ENCODE results near the gene RGS14. TPM values are rescaled to one million over a fixed set of nuclear protein-coding genes. Genes with fewer than 3 reads are reported as not detected.
A peak's percentile ranks its signal among the peaks of the same experiment; 100 is the strongest.

RGS14 gene
- total RNA-seq, 1 experiment from 2014 or later: 1.6 TPM

DNA sequence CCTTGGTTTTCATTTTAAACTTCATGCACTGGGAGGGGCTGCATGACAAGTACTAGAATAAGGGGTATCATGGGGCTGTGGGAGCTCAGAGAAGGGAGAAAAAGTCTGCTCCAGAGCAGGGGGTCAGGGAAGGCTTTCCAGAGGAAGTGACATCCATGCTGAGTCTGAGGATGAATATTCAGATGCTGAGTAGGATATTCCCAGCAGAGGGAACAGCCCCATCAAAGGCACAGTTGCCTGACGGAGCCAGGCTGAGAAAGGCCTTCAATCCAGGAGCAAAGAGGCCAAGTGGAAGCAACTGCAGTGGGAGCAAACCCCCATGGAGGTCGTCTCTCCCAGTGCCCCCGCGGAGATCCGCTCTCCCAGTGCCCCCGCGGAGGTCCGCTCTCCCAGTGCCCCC, 38.4 kb downstream of the RGS14 start:
- Histone ChIP-seq H3K36me3 (no peaks in the 10 kb centered on the region), H3K27me3 (replicated peaks) (peaks cover 32% of the 10 kb centered on the region), H3K9me3 (replicated peaks) (no peaks in the 10 kb centered on the region; the same call in 1 of the 2 replicates), H3K4me3 (no peak overlapping the region), H3K4me1 (replicated peaks) (no peaks in the 10 kb centered on the region), H3K27ac (no peak overlapping the region)
- no peak for DNase-seq (ENCODE audit: low read depth in 1 of 2, low spot score in 2 of 2)

DNA sequence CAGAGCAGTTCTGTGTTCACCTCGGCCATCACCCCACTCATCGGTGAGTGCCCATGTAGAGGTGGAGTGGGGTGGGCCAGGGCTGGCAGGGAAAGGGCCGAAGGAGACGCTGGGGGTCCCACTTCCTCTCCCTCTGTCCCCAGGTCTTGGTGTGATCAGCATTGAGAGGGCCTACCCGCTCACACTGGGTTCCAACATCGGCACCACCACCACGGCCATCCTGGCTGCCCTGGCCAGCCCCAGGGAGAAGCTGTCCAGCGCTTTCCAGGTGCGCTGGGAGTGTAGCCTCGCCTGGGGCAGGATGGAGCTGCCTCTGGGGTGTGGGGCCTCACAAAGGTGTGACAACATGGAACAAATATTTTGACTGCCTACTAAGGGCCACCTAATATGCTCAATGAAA, 39.1 kb downstream of the RGS14 start:
- DNase-seq (ENCODE audit: low read depth in 1 of 2, low spot score in 2 of 2): no peak
- H3K36me3 ChIP-seq: no peaks in the 10 kb centered on the region
- H3K27me3 ChIP-seq (replicated peaks): peaks cover 39% of the 10 kb centered on the region

DNA sequence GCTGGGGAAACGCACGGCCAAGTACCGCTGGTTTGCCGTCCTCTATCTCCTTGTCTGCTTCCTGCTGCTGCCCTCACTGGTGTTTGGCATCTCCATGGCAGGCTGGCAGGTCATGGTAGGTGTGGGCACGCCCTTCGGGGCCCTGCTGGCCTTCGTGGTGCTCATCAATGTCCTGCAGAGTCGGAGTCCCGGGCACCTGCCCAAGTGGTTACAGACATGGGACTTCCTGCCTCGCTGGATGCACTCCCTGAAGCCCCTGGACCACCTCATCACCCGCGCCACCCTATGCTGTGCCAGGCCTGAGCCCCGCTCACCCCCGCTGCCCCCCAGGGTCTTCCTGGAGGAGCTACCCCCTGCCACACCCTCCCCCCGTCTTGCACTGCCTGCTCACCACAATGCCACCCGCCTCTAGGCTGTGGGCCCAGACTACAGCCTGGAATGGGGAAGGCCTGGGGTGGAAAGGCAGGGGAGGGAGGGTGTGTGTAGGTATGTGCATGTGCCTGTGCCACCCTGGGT, 40.2 kb downstream of the RGS14 start:
- Histone ChIP-seq H3K27me3 (replicated peaks) (peaks cover 50% of the 10 kb centered on the region), H3K9me3 (replicated peaks) (no peaks in the 10 kb centered on the region; the same call in 1 of the 2 replicates), H3K36me3 (no peaks in the 10 kb centered on the region), H3K4me3 (no peak overlapping the region), H3K4me1 (replicated peaks) (peaks cover 9% of the 10 kb centered on the region), H3K27ac (no peak overlapping the region)
- DNase-seq (ENCODE audit: low read depth in 1 of 2, low spot score in 2 of 2): peak in 1 of 2 experiments; percentile 50

More for the DNA sequence above, 39.1 kb downstream of the RGS14 start:
- Histone ChIP-seq H3K27ac (no peak overlapping the region), H3K4me3 (no peak overlapping the region), H3K4me1 (replicated peaks) (no peaks in the 10 kb centered on the region), H3K9me3 (replicated peaks) (no peaks in the 10 kb centered on the region; the same call in 1 of the 2 replicates)

DNA sequence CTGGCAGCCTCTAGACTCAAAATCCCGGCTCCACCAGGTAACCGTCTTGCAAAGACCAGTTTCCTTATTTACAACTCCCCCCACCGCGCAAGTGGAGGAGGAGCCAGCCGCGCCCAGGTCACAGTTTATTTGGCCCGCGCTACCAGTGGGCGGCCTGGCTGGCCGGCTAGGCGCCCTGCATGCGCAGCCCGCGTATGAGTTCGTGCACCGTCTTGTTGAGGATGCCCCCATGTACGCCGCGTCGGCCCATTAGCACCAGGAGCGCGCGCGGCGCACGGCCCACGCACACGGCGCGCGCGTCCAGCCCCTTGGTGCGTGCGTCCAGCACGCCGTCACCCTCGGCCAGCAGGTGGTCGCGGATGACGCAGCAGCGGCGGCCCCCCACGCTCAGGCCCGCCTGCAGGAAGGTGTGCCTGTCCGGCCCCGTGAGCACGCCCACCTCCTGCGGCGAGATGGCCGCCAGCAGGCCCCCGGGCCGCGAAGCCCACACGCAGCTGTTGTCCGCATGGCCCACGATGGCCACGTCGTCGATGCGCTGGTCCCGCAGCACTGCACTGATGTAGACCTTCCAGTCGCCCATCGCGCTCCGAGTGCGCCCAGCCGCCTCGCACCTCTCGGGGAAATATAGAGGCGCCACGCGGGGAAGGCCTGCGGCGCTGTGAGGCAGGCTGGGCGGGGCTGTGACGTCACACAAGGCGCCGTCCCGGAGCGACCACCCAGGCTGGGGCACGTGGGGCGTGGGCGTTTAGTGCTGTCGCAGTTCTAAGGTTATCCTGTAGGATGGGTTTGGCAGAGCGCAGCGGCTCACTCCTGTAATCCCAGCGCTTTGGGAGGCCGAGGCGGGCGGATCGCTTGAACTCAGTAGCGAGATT, 42.5 kb downstream of the RGS14 start, which contains the start of gene PFN3:
TSS of gene PFN3 (minus strand) at position 665 of the 872 bp plus-strand sequence. CDS start at position 580, 85 bp downstream.
- Histone ChIP-seq H3K27ac (no peak within 1 kb of the TSS), H3K9me3 (replicated peaks) (peaks cover 2% of the 10 kb centered on the region; the same call in 1 of the 2 replicates), H3K36me3 (no peaks in the 10 kb centered on the region), H3K4me3 (no peak within 1 kb of the TSS), H3K27me3 (replicated peaks) (peaks cover 54% of the 10 kb centered on the region), H3K4me1 (replicated peaks) (peaks cover 27% of the 10 kb centered on the region)
- DNase-seq (ENCODE audit: low read depth in 1 of 2, low spot score in 2 of 2): peak in 1 of 2 experiments; percentile 64

DNA sequence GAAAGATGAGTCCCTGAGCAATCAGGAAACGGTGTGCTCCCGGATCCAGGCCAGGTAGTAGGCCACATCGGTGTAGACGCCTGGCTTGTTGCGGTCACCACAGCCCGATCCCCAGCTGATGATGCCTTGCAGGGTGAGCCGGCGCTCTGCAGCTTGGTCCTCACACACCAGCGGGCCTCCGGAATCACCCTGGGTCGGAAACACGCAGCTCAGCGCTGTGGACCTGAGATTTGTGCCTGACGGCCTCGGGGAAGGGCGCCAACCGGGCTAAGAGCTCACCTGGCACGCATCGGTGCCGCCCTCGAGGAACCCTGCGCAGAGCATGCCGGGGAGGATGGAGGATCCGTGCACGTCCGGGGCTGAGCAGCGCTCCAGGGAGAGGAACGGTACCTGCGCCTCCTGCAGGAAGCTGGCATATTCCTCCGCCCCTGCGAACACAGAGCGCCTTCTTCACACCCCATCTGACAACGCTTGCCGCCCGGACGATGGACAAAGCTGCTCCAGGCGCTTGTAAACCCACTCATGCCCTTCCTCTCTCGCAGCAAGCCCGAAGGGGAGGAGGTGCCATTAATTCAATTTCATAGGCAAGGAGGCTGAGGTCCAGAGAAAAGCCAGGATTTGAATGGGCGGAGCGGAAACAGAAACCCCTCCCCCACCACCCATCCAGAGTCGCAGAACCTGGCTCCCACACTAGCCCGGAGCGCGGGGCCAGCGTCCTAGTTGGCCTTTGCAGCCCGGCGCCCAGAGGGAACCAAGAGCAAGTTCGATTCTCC, 44.7 kb downstream of the RGS14 start:
- Histone ChIP-seq H3K4me1 (replicated peaks) (peaks cover 27% of the 10 kb centered on the region), H3K27ac (no peak overlapping the region), H3K4me3 (no peak overlapping the region), H3K9me3 (replicated peaks) (peaks cover 2% of the 10 kb centered on the region; the same call in 1 of the 2 replicates), H3K27me3 (replicated peaks) (peaks cover 47% of the 10 kb centered on the region), H3K36me3 (no peaks in the 10 kb centered on the region)
- DNase-seq (ENCODE audit: low read depth in 1 of 2, low spot score in 2 of 2): peak; percentile 61 to 75

DNA sequence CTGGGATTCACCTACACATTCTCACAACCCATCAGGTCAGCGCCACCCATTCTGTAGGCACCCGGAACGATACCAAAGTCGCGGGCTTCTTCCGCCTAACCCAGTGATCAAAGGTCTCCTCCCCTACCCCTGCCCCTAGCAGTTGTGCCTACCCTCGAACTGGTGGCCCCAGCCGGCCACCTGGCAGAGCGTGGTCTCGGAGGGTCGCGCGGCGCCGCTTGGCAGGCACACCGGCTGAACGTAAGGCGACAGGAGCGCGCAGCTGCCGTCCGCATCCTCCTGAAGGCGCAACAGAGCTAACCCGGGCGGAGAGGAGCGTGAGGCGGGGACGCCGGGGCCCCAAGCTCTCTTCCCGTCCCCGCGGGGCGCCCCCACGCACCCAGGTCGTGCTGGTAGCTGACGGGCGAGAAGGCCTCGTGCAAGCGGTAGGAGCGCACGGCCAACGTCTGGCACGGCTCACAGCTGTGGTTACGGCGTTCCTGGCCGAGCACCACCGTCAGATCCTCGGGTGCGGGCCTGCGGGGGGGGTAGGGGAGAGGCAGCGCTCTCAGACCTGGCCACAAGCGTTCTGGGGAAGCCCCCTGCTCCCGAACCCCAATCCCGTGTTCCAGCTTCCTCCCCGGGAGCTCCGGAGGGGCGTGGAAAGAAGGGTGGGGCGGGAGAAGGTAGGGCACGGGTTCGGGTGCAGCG, 45.5 kb downstream of the RGS14 start:
- Histone ChIP-seq H3K4me1 (replicated peaks) (peaks cover 27% of the 10 kb centered on the region), H3K36me3 (no peaks in the 10 kb centered on the region), H3K27me3 (replicated peaks) (peaks cover 43% of the 10 kb centered on the region), H3K27ac (no peak overlapping the region), H3K9me3 (replicated peaks) (peaks cover 2% of the 10 kb centered on the region; the same call in 1 of the 2 replicates), H3K4me3 (peak overlapping the region; percentile 42)
- DNase-seq (ENCODE audit: low read depth in 1 of 2, low spot score in 2 of 2): no peak

DNA sequence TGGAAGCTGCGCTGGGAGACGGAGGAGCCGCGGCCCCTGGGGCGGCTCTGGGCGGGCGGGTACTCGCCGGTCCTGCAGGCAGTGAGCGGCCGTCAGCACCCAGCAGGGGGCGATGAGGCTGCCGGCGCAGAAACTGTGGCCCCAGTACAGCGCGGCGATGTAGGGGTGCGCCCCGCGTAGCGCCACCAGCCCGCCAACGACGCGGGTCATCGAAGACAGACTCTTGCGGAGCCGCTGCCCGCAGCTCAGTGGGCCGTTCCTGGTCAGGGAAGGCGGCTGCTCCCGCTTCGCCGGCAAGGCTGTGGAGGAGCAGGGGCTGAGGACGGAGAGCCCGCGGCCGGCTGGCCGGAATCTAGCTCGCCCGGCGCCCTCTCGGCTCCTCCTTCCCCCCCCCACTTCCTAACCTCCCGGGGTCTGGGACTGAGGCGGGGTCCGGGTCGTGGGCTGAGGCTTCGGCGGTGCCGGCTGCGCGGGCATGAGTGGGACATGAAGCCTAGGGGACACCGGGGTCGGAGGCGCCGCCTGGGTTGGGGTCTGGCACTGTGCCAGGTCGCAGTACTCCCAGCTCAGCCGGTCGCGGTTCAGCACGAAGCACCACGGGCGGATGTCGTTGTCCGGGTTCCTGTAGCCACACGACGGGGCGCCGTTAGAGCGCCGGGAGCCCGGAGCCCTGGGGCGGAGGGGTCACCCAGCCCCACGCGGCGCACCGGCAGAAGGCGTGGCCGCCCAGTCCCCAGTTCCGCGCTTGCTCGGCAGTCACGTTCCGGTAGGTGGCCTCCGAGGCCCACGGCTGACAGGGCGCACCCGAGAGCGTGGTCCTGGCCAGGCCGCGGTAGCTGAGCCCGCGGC, 46.3 kb downstream of the RGS14 start:
- H3K27me3 ChIP-seq (replicated peaks): peaks cover 40% of the 10 kb centered on the region
- H3K4me3 ChIP-seq: peak overlapping the region; percentile 42
- H3K9me3 ChIP-seq (replicated peaks): peaks cover 2% of the 10 kb centered on the region; the same call in 1 of the 2 replicates
- peaks cover 27% of the 10 kb centered on the region for H3K4me1 ChIP-seq (replicated peaks)
- H3K36me3 ChIP-seq: no peaks in the 10 kb centered on the region
- no peak overlapping the region for H3K27ac ChIP-seq
- DNase-seq (ENCODE audit: low read depth in 1 of 2, low spot score in 2 of 2): peak; percentile 88 to 91

DNA sequence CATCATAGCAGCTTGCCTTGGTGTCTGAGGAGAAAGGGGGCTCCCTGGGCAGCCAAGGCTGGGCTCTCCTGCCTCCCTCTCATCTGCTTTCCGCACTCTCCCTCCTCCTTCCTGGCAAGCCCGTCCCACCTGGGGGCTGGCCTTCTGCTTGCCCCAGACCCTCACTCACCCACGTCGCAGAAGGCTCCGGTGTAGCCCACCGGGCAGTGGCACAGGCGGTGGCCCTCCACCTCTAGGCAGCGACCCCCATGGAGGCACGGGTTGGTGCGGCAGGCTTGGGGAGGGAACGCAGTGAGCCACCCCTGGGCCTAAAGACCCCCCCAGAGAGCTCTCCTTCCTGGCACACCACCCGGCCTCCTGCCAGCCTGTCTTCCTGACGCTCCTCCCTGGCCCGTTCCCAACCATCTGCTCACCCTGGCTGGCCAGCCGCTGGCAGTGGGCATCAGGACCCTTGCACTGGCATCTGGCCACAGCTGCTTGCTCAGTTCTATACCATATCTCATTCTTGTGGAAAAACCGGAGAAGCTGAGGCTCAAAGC, 47.0 kb downstream of the RGS14 start:
- H3K27ac ChIP-seq: no peak overlapping the region
- peaks cover 27% of the 10 kb centered on the region for H3K4me1 ChIP-seq (replicated peaks)
- no peak for DNase-seq (ENCODE audit: low read depth in 1 of 2, low spot score in 2 of 2)
- H3K9me3 ChIP-seq (replicated peaks): peaks cover 2% of the 10 kb centered on the region; the same call in 1 of the 2 replicates
- H3K4me3 ChIP-seq: peak overlapping the region; percentile 42
- H3K27me3 ChIP-seq (replicated peaks): peaks cover 40% of the 10 kb centered on the region
- no peaks in the 10 kb centered on the region for H3K36me3 ChIP-seq

DNA sequence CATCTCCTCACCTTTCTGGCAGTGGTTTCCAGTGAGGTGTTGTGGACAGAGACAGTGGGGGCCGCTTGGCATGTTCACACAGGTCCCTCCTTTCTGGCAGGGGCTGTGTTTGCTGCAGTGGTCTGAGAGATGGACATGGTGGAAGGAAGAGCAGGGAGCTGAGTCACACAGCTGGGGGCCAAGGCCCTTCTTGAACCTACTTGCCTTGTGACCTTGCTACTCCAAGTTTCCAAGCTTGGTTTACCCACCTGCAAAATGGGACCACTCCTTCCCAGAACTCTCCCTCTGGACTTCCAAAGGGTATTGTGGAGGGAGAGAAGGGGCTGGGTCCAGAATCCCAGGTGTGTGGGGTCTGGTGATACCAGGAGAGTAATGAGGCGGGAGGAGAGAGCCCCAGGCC, 47.6 kb downstream of the RGS14 start:
- Histone ChIP-seq H3K9me3 (replicated peaks) (peaks cover 2% of the 10 kb centered on the region; the same call in 1 of the 2 replicates), H3K4me1 (replicated peaks) (peaks cover 27% of the 10 kb centered on the region), H3K4me3 (no peak overlapping the region), H3K27me3 (replicated peaks) (peaks cover 35% of the 10 kb centered on the region), H3K36me3 (no peaks in the 10 kb centered on the region), H3K27ac (no peak overlapping the region)
- no peak for DNase-seq (ENCODE audit: low read depth in 1 of 2, low spot score in 2 of 2)

DNA sequence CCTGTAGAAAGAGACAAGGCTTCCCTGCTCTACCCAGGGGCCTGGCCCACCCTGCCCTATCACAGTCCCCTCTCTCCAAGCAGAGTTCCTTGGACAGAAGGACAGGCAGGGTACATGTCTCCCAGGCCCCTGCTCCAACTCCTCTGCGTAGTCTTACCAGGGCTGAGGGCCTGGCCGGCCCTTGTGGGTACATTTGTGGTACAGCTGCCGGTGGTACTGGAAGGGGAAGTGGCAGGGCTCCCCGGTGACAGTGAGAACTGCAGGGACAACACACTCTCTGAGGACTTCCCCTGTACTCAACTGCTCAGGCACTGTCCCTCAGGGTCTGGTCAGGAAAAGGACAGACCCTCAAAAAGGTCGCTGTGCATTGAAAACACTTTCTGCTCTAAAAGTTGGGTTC, 48.1 kb downstream of the RGS14 start:
- Histone ChIP-seq H3K4me1 (replicated peaks) (peaks cover 27% of the 10 kb centered on the region), H3K27ac (no peak overlapping the region), H3K27me3 (replicated peaks) (peaks cover 30% of the 10 kb centered on the region), H3K36me3 (no peaks in the 10 kb centered on the region), H3K4me3 (no peak overlapping the region), H3K9me3 (replicated peaks) (0 out of 2 replicates have a peak, but pooled peaks cover 2% of the 10 kb centered on the region)
- DNase-seq (ENCODE audit: low read depth in 1 of 2, low spot score in 2 of 2): no peak

DNA sequence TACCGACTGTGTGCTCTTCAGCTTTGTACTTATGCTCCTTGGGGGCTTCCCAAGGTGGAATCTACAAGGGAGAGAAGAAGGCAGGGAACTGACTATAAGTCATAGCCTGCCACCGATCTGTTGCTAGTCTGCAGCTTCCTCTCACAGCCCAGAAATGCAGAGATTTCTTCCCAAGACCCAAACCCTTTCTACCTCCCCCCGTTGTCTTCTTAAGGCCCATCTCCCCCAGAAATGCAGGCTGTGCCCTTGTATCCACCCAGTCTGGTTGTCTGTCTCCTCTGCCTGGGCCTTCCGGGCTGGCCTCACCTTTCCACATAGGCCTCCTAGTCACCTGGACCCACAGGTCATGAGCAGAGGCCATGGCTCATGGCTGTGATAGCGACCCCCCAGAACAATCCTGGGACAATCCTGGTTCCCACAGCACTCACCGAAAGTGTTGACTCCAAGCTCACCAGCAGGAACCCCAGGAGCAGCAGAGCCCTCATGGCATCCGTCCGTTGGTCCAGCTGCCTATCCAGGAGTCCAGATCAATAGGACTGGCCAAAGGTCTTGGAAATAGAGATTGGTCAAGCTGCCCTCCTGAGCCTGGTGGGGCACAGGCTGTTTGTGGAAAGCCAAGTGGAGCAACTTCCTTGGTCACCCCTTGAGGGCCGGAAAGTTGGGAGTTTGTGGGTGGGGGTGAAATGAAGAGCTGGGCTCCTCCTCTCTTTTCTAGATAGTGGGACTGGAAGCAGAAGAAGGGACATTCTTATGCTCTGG, 51.5 kb downstream of the RGS14 start, which contains the start of gene F12:
TSS of gene F12 (minus strand) at position 522 of the 759 bp plus-strand sequence. CDS start at position 485, 37 bp downstream.
- H3K36me3 ChIP-seq: no peaks in the 10 kb centered on the region
- DNase-seq (ENCODE audit: low read depth in 1 of 2, low spot score in 2 of 2): no peak
- H3K27ac ChIP-seq: no peak within 1 kb of the TSS
- no peaks in the 10 kb centered on the region for H3K9me3 ChIP-seq (replicated peaks)
- no peak within 1 kb of the TSS for H3K4me3 ChIP-seq
- peaks cover 2% of the 10 kb centered on the region; the same call in 1 of the 2 replicates for H3K27me3 ChIP-seq (replicated peaks)
- H3K4me1 ChIP-seq (replicated peaks): peaks cover 5% of the 10 kb centered on the region
